Mesendoderm (in vitro differentiated cells): ENCODE data around the gene OSBPL6.

Experiments used
- DNase-seq: peaks from one replicate; pipeline ENCODE4 v3.0.0; 2013
- H2AK5ac ChIP-seq: 2 replicates; pipeline ENCODE4 v1.6.1; 2013; ENCODE audit warnings: low read length, inconsistent platforms
- H2BK120ac ChIP-seq: 2 replicates; pipeline ENCODE4 v1.6.1; 2013; ENCODE audit warnings: low read depth, mild to moderate bottlenecking, low read length, moderate library complexity, mixed read lengths
- H2BK15ac ChIP-seq: replicated peaks from 2 replicates; pipeline ENCODE4 v1.6.1; 2013; ENCODE audit warnings: low read depth, mild to moderate bottlenecking, moderate library complexity
- H2BK5ac ChIP-seq: 2 replicates; pipeline ENCODE4 v1.6.1; 2013; ENCODE audit warnings: low read length, inconsistent platforms
- H3K18ac ChIP-seq: 2 replicates; pipeline ENCODE4 v1.6.1; 2013; ENCODE audit warnings: mild to moderate bottlenecking, low read length, mixed read lengths
- H3K23ac ChIP-seq: one replicate; pipeline ENCODE4 v1.6.1; 2013; ENCODE audit warnings: low read length
- H3K27ac ChIP-seq: 2 replicates; pipeline ENCODE4 v1.5.1; 2013; ENCODE audit warnings: low read depth, mild to moderate bottlenecking, inconsistent platforms, low read length, moderate library complexity
- H3K27me3 ChIP-seq: 2 replicates; pipeline ENCODE4 v1.6.1; 2013; ENCODE audit warnings: low read length, control low read depth, mild to moderate bottlenecking, inconsistent platforms; ENCODE audit not compliant: insufficient read depth, poor library complexity
- H3K36me3 ChIP-seq: 2 replicates; pipeline ENCODE4 v1.6.1; 2013; ENCODE audit warnings: low read length, inconsistent platforms; ENCODE audit not compliant: control insufficient read depth, insufficient read depth
- H3K4ac ChIP-seq: one replicate; pipeline ENCODE4 v1.6.1; 2013; ENCODE audit warnings: low read depth, mild to moderate bottlenecking, low read length, moderate library complexity
- H3K4me1 ChIP-seq: 2 replicates; pipeline ENCODE4 v1.6.1; 2013; ENCODE audit warnings: low read depth, low read length, inconsistent platforms; ENCODE audit not compliant: control insufficient read depth
- H3K4me2 ChIP-seq: 2 replicates; pipeline ENCODE4 v1.6.1; 2013; ENCODE audit warnings: low read length
- H3K4me3 ChIP-seq: 2 replicates; pipeline ENCODE4 v1.5.1; 2013; ENCODE audit warnings: mild to moderate bottlenecking, low read length
- H3K56ac ChIP-seq: one replicate; pipeline ENCODE4 v1.6.1; 2013; ENCODE audit warnings: low read length
- H3K79me1 ChIP-seq: 2 replicates; pipeline ENCODE4 v1.6.1; 2013; ENCODE audit warnings: low read length, inconsistent platforms
- H3K79me2 ChIP-seq: 2 replicates; pipeline ENCODE4 v1.6.1; 2013; ENCODE audit warnings: mild to moderate bottlenecking, low read length; ENCODE audit not compliant: control insufficient read depth, insufficient read depth
- H3K9ac ChIP-seq: 2 replicates; pipeline ENCODE4 v1.6.1; 2013; ENCODE audit warnings: low read length, inconsistent platforms
- H4K5ac ChIP-seq: one replicate; pipeline ENCODE4 v1.6.1; 2013; ENCODE audit warnings: low read length
- H4K8ac ChIP-seq: one replicate; pipeline ENCODE4 v1.6.1; 2013; ENCODE audit warnings: low read depth, mild to moderate bottlenecking, control low read depth, low read length, moderate library complexity
- WGBS: extraction: QIAGEN DNeasy Blood & Tissue Kit; methylation state at CpG from one replicate; pipeline ENCODE4 v1.1.7; 2013; ENCODE audit warnings: low lambda C conversion rate, missing lambda C conversion rate; ENCODE audit not compliant: insufficient coverage; ENCODE audit errors: extremely low coverage; 5-methylcytosine and 5-hydroxymethylcytosine counted together

OSBPL6 gene

GRCh38 chr2:178191511-178191910 lies 2.8 kb upstream of the OSBPL6 start:
- Histone ChIP-seq H3K23ac (no peak overlapping the region), H3K4ac (no peak overlapping the region), H3K79me2 (no peaks in the 10 kb centered on the region), H4K8ac (no peak overlapping the region), H3K27ac (no peak overlapping the region), H2BK15ac (no peak overlapping the region), H4K5ac (no peak overlapping the region), H3K79me1 (no peaks in the 10 kb centered on the region), H3K4me1 (no peaks in the 10 kb centered on the region), H2BK5ac (no peak overlapping the region), H2BK120ac (no peak overlapping the region), H3K36me3 (no peaks in the 10 kb centered on the region), H3K4me3 (no peak overlapping the region), H3K9ac (no peak overlapping the region), H3K56ac (no peak overlapping the region), H3K27me3 (peaks cover 10% of the 10 kb centered on the region), H3K18ac (no peak overlapping the region), H3K4me2 (no peak overlapping the region), H2AK5ac (no peak overlapping the region)
- no CpG with 5 or more reads among the region's 2 CpGs for WGBS
- no peak for DNase-seq

GRCh38 chr2:178193496-178193822 lies 853 bp upstream of the OSBPL6 start:
- Histone ChIP-seq H3K79me2 (no peaks in the 10 kb centered on the region), H3K4me2 (peak overlapping the region; percentile 49), H3K23ac (no peak overlapping the region), H2BK15ac (no peak overlapping the region), H3K27me3 (peaks cover 10% of the 10 kb centered on the region), H3K4ac (peak overlapping the region; percentile 21), H2BK5ac (no peak overlapping the region), H3K56ac (peak overlapping the region; percentile 82), H3K4me3 (peak overlapping the region; percentile 8), H3K36me3 (no peaks in the 10 kb centered on the region), H3K79me1 (no peaks in the 10 kb centered on the region), H3K9ac (peak overlapping the region; percentile 69), H3K27ac (no peak overlapping the region), H4K5ac (no peak overlapping the region), H4K8ac (no peak overlapping the region), H3K4me1 (no peaks in the 10 kb centered on the region), H2BK120ac (no peak overlapping the region), H3K18ac (peak overlapping the region; percentile 88), H2AK5ac (no peak overlapping the region)
- WGBS, result no CpG with 5 or more reads among the region's 10 CpGs
- no peak for DNase-seq

GRCh38 chr2:178194600-178195389 lies 483 bp downstream of the OSBPL6 start:
- Histone ChIP-seq H3K36me3 (no peaks in the 10 kb centered on the region), H3K18ac (peak overlapping the region; percentile 81), H2AK5ac (no peak overlapping the region), H3K56ac (peak overlapping the region; percentile 92), H3K4me3 (peak overlapping the region; percentile 74), H4K8ac (no peak overlapping the region), H3K27ac (peak overlapping the region; percentile 84), H3K4me2 (peak overlapping the region; percentile 77), H3K79me1 (no peaks in the 10 kb centered on the region), H3K4me1 (no peaks in the 10 kb centered on the region), H4K5ac (no peak overlapping the region), H2BK5ac (no peak overlapping the region), H2BK120ac (no peak overlapping the region), H3K4ac (no peak overlapping the region), H3K9ac (peak overlapping the region; percentile 84), H3K79me2 (no peaks in the 10 kb centered on the region), H2BK15ac (no peak overlapping the region), H3K23ac (peak overlapping the region; percentile 86), H3K27me3 (peaks cover 10% of the 10 kb centered on the region)
- WGBS, result no CpG with 5 or more reads among the region's 83 CpGs
- peak; percentile 81 for DNase-seq

- H3K27ac ChIP-seq, result no peak overlapping the region
Measured at GRCh38 chr2:178195390-178196166, 1.3 kb downstream of the OSBPL6 start.

GRCh38 chr2:178197791-178198190 lies 3.5 kb downstream of the OSBPL6 start:
- no peak overlapping the region for H3K18ac ChIP-seq
- no peak overlapping the region for H3K23ac ChIP-seq
- no peak overlapping the region for H4K8ac ChIP-seq
- H2AK5ac ChIP-seq, result no peak overlapping the region
- no peaks in the 10 kb centered on the region for H3K36me3 ChIP-seq
- no peak overlapping the region for H3K4me2 ChIP-seq
- H2BK5ac ChIP-seq, result no peak overlapping the region
- H3K4ac ChIP-seq, result no peak overlapping the region
- H3K9ac ChIP-seq, result no peak overlapping the region
- H3K4me1 ChIP-seq, result no peaks in the 10 kb centered on the region
- no peak overlapping the region for H4K5ac ChIP-seq
- WGBS, result no CpG with 5 or more reads among the region's 1 CpG
- no peaks in the 10 kb centered on the region for H3K79me2 ChIP-seq
- no peak for DNase-seq
- no peak overlapping the region for H3K4me3 ChIP-seq
- H3K56ac ChIP-seq, result no peak overlapping the region
- H3K27ac ChIP-seq, result no peak overlapping the region
- no peaks in the 10 kb centered on the region for H3K79me1 ChIP-seq
- H2BK15ac ChIP-seq, result no peak overlapping the region
- H2BK120ac ChIP-seq, result no peak overlapping the region
- H3K27me3 ChIP-seq, result peaks cover 4% of the 10 kb centered on the region

More at GRCh38 chr2:178195390-178196166, 1.3 kb downstream of the OSBPL6 start:
- no peak overlapping the region for H4K5ac ChIP-seq
- no peak overlapping the region for H4K8ac ChIP-seq
- H2BK120ac ChIP-seq, result no peak overlapping the region
- H3K56ac ChIP-seq, result peak overlapping the region; percentile 92
- H3K27me3 ChIP-seq, result peaks cover 10% of the 10 kb centered on the region
- peak overlapping the region; percentile 74 for H3K4me3 ChIP-seq
- peak overlapping the region; percentile 80 for H3K18ac ChIP-seq
- no peaks in the 10 kb centered on the region for H3K79me1 ChIP-seq
- H2AK5ac ChIP-seq, result no peak overlapping the region
- no peak for DNase-seq
- no CpG with 5 or more reads among the region's 14 CpGs for WGBS
- no peaks in the 10 kb centered on the region for H3K36me3 ChIP-seq
- peak overlapping the region; percentile 84 for H3K9ac ChIP-seq
- H3K4me2 ChIP-seq, result peak overlapping the region; percentile 77
- no peaks in the 10 kb centered on the region for H3K79me2 ChIP-seq
- no peaks in the 10 kb centered on the region for H3K4me1 ChIP-seq
- H3K23ac ChIP-seq, result no peak overlapping the region
- no peak overlapping the region for H2BK15ac ChIP-seq
- H2BK5ac ChIP-seq, result no peak overlapping the region
- H3K4ac ChIP-seq, result no peak overlapping the region
